Neural crest cell (in vitro differentiated cells): ENCODE data around the gene CHAF1B. TPM values are rescaled to one million over a fixed set of nuclear protein-coding genes. Genes with fewer than 3 reads are reported as not detected.
"Not testable (repeated sequence)": the region's sequence is repeated elsewhere in the genome, so short reads cannot be mapped to it uniquely, and the experiment has no call there.

Experiments
- DNase-seq: peaks from one replicate; pipeline ENCODE4 v3.0.0; 2021; ENCODE audit warnings: low read depth, mixed read lengths, low spot score
- H3K27ac Mint-ChIP-seq: one replicate; pipeline ENCODE4 v1.8.0; 2021; ENCODE audit warnings: mild to moderate bottlenecking, mixed read lengths; ENCODE audit not compliant: unreplicated experiment
- H3K27me3 Mint-ChIP-seq: 2 replicates; pipeline ENCODE4 v1.8.0; 2021; ENCODE audit warnings: low read depth, mild to moderate bottlenecking, mixed read lengths
- H3K36me3 Mint-ChIP-seq: 2 replicates; pipeline ENCODE4 v1.8.0; 2021; ENCODE audit warnings: low read depth, mild to moderate bottlenecking, mixed read lengths
- H3K4me1 Mint-ChIP-seq: 2 replicates; pipeline ENCODE4 v1.8.0; 2021; ENCODE audit warnings: mixed read lengths
- H3K4me3 Mint-ChIP-seq: one replicate; pipeline ENCODE4 v1.8.0; 2021; ENCODE audit warnings: mild to moderate bottlenecking, mixed read lengths
- H3K9me3 Mint-ChIP-seq: 2 replicates; pipeline ENCODE4 v1.8.0; 2021; ENCODE audit warnings: mixed read lengths
- CTCF ChIP-seq: fragments of 200-600 bp; sonication (generic); conservative IDR thresholded peaks from 2 replicates; pipeline ENCODE4 v1.5.0; 2021; ENCODE audit warnings: antibody characterized with exemption, mild to moderate bottlenecking
- long read RNA-seq: library from polyadenylated mRNA; unstranded; transcript quantifications from one replicate; pipeline ENCODE4 v2.0.0, GENCODE V29; 2020
- total RNA-seq: library from RNA; stranded (reverse); gene quantifications from 2 replicates; pipeline ENCODE4 v1.2.1, GENCODE V29; 2021

CHAF1B gene
- 30.3 and 32.3 TPM in 2 replicates for total RNA-seq
- long read RNA-seq, full-length matches to known transcripts = 17 of 31 reads
- long read RNA-seq, partial matches to known transcripts = 4 of 31 reads
- long read RNA-seq, other reads (novel, unspliced or antisense) = 10 of 31 reads

DNA sequence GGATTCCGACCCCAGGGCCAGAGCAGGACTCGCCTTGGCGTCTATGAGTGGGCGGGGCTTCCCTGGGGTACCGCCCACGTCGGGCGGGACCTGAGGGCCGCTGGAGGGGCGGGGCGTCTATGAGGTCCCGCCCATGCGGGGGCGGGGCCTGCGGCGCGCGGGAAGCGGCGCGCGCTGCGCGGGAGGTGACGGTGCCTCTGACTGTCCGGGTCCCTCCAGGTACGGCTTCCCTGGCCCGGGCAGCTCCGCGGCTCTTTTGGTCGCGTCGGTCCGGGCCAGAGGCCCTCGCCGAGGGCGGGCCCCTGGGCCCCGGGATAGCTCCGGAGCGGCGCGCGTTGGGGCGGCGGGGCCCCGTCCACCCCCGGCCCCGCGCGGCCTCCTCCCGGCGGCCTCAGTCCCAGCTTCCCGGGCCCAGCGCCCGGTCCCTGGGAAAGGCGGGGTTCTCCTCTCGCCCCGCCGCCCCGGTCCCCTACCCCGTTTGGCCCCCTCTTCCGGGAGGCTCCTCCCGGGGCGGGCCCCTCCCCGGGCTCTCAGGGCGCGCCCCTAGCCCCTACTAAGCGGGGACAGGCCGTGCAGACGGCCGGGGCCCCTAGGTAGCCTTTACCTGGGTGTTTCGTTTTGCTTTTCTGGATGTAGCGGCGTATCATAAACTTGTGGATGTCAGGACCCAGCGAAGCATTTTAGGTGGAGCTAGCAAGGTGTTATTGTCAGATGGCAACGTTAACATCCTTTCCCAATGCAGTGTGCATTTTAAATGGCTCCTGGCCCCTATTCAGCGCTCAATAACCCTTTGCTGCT lies at the start of gene CHAF1B:
CHAF1B (plus strand) TSS at position 160 of the 798 bp plus-strand sequence. CDS start 745 bp downstream, outside the sequence.
- H3K9me3 Mint-ChIP-seq = peaks cover 3% of the 10 kb centered on the region
- peaks cover 15% of the 10 kb centered on the region for H3K36me3 Mint-ChIP-seq
- no peak for TF ChIP-seq CTCF
- peak within 1 kb of the TSS; percentile 90 for H3K4me3 Mint-ChIP-seq
- H3K4me1 Mint-ChIP-seq = peaks cover 42% of the 10 kb centered on the region
- no peak within 1 kb of the TSS for H3K27ac Mint-ChIP-seq
- H3K27me3 Mint-ChIP-seq = no peaks in the 10 kb centered on the region
- peak; percentile 91 for DNase-seq

DNA sequence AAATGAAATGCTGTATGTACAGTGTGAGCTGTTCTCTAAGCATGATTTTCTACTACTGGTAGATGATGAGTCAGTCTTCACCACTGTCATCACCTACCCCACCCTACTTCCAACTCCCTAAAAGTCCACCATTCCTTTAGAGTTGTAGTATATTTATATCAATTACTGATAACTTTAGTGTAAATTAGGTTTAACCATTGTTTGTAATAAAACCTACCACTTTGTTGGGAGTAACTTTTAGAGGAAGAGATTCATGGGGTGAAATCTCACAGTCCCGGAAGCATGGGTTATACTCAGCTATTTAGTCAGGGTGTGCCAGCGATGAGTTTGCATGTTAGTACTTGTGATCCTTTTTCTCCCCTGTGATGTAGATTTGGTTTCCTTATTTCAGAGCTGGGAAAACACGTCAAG lies 48.1 kb upstream of the CHAF1B start:
- Mint-ChIP-seq H3K27me3 (no peaks in the 10 kb centered on the region), H3K27ac (no peak overlapping the region), H3K4me1 (no peaks in the 10 kb centered on the region), H3K9me3 (no peaks in the 10 kb centered on the region), H3K36me3 (peaks cover 20% of the 10 kb centered on the region), H3K4me3 (no peak overlapping the region)
- DNase-seq = no peak
- TF ChIP-seq CTCF = no peak

DNA sequence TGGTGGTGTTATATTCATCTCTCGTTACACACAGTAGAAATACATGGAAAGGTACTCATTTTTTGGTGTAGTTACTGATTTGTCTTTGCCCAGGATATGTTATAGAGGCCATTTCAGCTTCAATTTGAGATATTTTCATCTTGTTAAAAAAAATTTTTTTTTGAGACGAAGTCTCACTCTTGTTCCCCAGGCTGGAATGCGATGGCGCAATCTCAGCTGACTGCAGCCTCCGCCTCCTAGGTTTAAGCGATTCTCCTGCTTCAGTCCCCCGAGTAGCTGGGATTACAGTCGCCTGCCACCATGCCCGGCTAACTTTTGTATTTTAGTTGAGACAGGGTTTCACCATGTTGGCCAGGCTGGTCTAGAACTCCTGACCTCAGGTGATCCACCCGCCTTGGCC lies 46.2 kb upstream of the CHAF1B start:
- H3K27me3 Mint-ChIP-seq = no peaks in the 10 kb centered on the region
- H3K9me3 Mint-ChIP-seq = no peaks in the 10 kb centered on the region
- H3K4me3 Mint-ChIP-seq = no peak overlapping the region
- H3K36me3 Mint-ChIP-seq = peaks cover 20% of the 10 kb centered on the region
- no peak for DNase-seq
- no peaks in the 10 kb centered on the region for H3K4me1 Mint-ChIP-seq
- TF ChIP-seq CTCF = no peak
- H3K27ac Mint-ChIP-seq = no peak overlapping the region

DNA sequence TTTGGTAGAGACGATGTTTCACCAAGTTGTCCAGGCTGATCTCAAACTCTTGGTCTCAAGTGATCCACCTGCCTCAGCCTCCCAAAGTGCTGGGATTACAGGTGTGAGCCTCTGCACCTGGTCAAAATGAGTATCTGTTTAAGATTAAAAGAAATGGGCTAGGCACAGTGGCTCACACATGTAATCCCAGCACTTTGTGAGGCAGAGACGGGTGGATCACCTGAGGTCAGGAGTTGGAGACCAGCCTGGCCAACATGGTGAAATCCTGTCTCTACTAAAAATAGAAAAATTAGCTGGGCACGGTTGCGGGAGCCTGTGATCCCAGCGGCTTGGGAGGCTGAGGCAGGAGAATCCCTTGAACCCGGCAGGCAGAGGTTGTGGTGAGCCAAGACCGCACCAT lies 42.6 kb upstream of the CHAF1B start:
- not testable (repeated sequence) for H3K4me1 Mint-ChIP-seq
- peaks cover 22% of the 10 kb centered on the region for H3K36me3 Mint-ChIP-seq

DNA sequence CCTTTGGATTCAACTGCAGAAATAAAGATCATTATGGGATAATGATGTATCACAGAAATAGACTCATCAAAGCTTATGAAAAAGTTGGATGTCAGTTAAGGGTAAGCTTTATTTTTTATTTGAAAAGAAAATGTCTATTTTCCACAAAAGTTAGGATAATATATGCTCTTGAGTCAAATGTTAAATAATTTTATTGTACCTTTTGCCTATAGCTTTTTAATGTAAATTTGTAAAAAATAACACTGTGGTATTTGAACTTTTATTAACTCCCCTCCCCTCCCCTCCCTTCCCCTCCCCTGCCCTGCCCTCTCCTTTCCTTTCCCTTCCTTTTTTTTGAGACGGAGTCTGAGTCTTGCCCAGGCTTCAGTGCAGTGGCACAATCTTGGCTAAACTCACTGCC lies 40.3 kb upstream of the CHAF1B start:
- TF ChIP-seq CTCF = no peak
- H3K36me3 Mint-ChIP-seq = peaks cover 21% of the 10 kb centered on the region
- H3K4me1 Mint-ChIP-seq = no peaks in the 10 kb centered on the region
- no peak overlapping the region for H3K27ac Mint-ChIP-seq
- no peak overlapping the region for H3K4me3 Mint-ChIP-seq
- no peaks in the 10 kb centered on the region for H3K27me3 Mint-ChIP-seq
- H3K9me3 Mint-ChIP-seq = no peaks in the 10 kb centered on the region
- DNase-seq = no peak

More for the DNA sequence above, 42.6 kb upstream of the CHAF1B start:
- H3K27ac Mint-ChIP-seq, H3K4me3 Mint-ChIP-seq, H3K9me3 Mint-ChIP-seq, H3K27me3 Mint-ChIP-seq, DNase-seq: not testable (repeated sequence)

DNA sequence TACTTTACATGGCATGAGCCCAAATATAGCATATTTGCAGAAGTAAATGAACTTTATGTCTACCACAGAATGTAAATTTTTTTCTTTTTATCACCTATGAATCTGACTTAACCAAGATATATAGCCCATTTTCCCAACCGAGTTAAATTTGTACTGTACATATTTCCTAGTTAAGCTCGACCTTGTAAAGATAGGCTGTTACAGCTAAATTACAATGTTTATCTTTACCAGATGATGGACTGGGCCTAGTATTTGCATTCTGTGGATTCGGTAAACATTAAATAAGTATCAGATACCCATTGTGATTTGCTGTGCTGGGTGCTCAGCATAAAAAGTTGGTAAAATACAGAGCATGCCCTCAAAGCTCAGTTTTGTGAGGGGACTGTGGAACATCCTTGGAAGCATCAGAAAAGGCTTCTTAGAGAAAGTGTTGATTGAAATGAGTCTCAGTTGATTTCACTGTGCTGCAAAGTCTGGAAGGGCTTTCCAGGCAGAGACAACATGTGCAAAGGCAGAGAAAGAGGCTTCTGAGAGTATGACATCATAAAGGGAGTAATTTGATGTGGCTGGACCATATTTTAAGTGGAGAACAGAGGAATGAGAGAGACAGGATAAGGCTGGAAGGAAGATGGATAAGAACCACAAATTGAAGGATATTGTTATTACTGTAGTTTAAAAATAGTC lies 37.8 kb upstream of the CHAF1B start:
- Mint-ChIP-seq H3K4me3 (no peak overlapping the region), H3K4me1 (no peaks in the 10 kb centered on the region), H3K36me3 (peaks cover 21% of the 10 kb centered on the region), H3K27me3 (no peaks in the 10 kb centered on the region), H3K9me3 (no peaks in the 10 kb centered on the region), H3K27ac (no peak overlapping the region)
- TF ChIP-seq CTCF = no peak
- DNase-seq = no peak
